ENCODE measurements around the gene PNRC1.

DNA sequence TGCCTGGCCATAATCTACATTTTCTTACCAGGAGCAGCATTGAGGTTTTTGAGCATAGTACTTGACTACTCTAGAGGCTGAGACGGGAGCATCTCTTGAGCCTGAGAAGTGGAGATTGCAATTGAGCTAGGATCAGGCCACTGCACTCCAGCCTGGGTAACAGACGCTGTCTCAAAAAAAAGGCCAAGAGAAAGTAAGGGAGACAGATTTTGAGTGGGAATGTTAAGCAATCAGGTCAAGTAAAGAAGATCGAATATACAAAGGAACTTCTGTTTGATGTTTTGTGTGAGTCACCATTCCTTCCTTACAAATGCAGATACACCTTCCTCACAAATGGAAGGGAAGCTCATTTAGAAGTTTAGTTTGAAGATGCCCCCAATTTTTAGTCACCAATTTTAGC lies 4.4 kb downstream of the PNRC1 start:
- TF ChIP-seq CSDC2 (CRISPR knock-in tag; IDR thresholded peaks at IDR 0.05) (no peak), RARB (CRISPR knock-in tag; IDR thresholded peaks at IDR 0.05) (no peak), ZC3H10 (CRISPR knock-in tag; IDR thresholded peaks at IDR 0.05) (no peak), BACH2 (CRISPR knock-in tag; IDR thresholded peaks at IDR 0.05; ENCODE audit: borderline replicate concordance) (no peak), ZNF565 (CRISPR knock-in tag; conservative IDR thresholded peaks at IDR 0.05; ENCODE audit: low read depth) (no peak), ARNTL (CRISPR knock-in tag; IDR thresholded peaks at IDR 0.05; ENCODE audit: borderline replicate concordance, low read depth) (no peak), OSR1 (CRISPR knock-in tag; IDR thresholded peaks at IDR 0.05) (no peak), ZFP30 (CRISPR knock-in tag; IDR thresholded peaks at IDR 0.05) (no peak), SNAI2 (CRISPR knock-in tag; IDR thresholded peaks at IDR 0.05) (no peak)
- TF ChIP-seq, protein P1, sequence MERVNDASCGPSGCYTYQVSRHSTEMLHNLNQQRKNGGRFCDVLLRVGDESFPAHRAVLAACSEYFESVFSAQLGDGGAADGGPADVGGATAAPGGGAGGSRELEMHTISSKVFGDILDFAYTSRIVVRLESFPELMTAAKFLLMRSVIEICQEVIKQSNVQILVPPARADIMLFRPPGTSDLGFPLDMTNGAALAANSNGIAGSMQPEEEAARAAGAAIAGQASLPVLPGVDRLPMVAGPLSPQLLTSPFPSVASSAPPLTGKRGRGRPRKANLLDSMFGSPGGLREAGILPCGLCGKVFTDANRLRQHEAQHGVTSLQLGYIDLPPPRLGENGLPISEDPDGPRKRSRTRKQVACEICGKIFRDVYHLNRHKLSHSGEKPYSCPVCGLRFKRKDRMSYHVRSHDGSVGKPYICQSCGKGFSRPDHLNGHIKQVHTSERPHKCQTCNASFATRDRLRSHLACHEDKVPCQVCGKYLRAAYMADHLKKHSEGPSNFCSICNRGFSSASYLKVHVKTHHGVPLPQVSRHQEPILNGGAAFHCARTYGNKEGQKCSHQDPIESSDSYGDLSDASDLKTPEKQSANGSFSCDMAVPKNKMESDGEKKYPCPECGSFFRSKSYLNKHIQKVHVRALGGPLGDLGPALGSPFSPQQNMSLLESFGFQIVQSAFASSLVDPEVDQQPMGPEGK (CRISPR knock-in tag; IDR thresholded peaks at IDR 0.05; ENCODE audit: borderline replicate concordance) = no peak
- TF ChIP-seq, protein P2, sequence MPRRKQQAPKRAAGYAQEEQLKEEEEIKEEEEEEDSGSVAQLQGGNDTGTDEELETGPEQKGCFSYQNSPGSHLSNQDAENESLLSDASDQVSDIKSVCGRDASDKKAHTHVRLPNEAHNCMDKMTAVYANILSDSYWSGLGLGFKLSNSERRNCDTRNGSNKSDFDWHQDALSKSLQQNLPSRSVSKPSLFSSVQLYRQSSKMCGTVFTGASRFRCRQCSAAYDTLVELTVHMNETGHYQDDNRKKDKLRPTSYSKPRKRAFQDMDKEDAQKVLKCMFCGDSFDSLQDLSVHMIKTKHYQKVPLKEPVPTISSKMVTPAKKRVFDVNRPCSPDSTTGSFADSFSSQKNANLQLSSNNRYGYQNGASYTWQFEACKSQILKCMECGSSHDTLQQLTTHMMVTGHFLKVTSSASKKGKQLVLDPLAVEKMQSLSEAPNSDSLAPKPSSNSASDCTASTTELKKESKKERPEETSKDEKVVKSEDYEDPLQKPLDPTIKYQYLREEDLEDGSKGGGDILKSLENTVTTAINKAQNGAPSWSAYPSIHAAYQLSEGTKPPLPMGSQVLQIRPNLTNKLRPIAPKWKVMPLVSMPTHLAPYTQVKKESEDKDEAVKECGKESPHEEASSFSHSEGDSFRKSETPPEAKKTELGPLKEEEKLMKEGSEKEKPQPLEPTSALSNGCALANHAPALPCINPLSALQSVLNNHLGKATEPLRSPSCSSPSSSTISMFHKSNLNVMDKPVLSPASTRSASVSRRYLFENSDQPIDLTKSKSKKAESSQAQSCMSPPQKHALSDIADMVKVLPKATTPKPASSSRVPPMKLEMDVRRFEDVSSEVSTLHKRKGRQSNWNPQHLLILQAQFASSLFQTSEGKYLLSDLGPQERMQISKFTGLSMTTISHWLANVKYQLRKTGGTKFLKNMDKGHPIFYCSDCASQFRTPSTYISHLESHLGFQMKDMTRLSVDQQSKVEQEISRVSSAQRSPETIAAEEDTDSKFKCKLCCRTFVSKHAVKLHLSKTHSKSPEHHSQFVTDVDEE (CRISPR knock-in tag; IDR thresholded peaks at IDR 0.05) = no peak
